Parathyroid adenoma (tissue), 2 donors: ENCODE data around the gene SPHK2.
"Not testable (repeated sequence)": the region's sequence is repeated elsewhere in the genome, so short reads cannot be mapped to it uniquely, and the experiment has no call there.

Experiments used
- H2AFZ ChIP-seq: fragments of 300-600 bp; sonication (generic); one replicate; pipeline ENCODE4 v1.7.0; 2017; ENCODE audit warnings: antibody characterized with exemption, mild to moderate bottlenecking
- H3K27ac ChIP-seq: fragments of 300-600 bp; sonication (generic); one replicate; pipeline ENCODE4 v1.7.0; 2017
- H3K27me3 ChIP-seq: fragments of 300-600 bp; sonication (generic); one replicate; pipeline ENCODE4 v1.7.0; 2017; ENCODE audit warnings: low read length; ENCODE audit not compliant: control insufficient read depth, insufficient read depth
- H3K36me3 ChIP-seq: fragments of 300-600 bp; sonication (generic); one replicate; pipeline ENCODE4 v1.7.0; 2017; ENCODE audit warnings: low read length; ENCODE audit not compliant: control insufficient read depth, insufficient read depth
- H3K4me1 ChIP-seq: fragments of 300-600 bp; sonication (generic); one replicate; pipeline ENCODE4 v1.7.0; 2017; ENCODE audit warnings: control low read depth
- H3K4me2 ChIP-seq: fragments of 300-600 bp; sonication (generic); one replicate; pipeline ENCODE4 v1.7.0; 2017; ENCODE audit warnings: low read length
- H3K4me3 ChIP-seq: fragments of 300-600 bp; sonication (generic); one replicate; pipeline ENCODE4 v1.7.0; 2017; ENCODE audit warnings: low read depth, low read length
- H3K79me2 ChIP-seq: fragments of 300-600 bp; sonication (generic); one replicate; pipeline ENCODE4 v1.7.0; 2017; ENCODE audit warnings: control low read depth
- H3K9ac ChIP-seq: fragments of 300-600 bp; sonication (generic); one replicate; pipeline ENCODE4 v1.7.0; 2017; ENCODE audit warnings: mild to moderate bottlenecking
- H3K9me3 ChIP-seq: fragments of 300-600 bp; sonication (generic); one replicate; pipeline ENCODE4 v1.7.0; 2017; ENCODE audit warnings: low read length; ENCODE audit not compliant: control insufficient read depth
- TF ChIP-seq, protein P1 (sequence below): fragments of 300-600 bp; sonication (generic); IDR thresholded peaks from one replicate; pipeline ENCODE4 v1.7.0; 2017; ENCODE audit warnings: antibody characterized with exemption, mild to moderate bottlenecking
- donor health status: primary hyperparathyroidism.

Gene SPHK2

DNA sequence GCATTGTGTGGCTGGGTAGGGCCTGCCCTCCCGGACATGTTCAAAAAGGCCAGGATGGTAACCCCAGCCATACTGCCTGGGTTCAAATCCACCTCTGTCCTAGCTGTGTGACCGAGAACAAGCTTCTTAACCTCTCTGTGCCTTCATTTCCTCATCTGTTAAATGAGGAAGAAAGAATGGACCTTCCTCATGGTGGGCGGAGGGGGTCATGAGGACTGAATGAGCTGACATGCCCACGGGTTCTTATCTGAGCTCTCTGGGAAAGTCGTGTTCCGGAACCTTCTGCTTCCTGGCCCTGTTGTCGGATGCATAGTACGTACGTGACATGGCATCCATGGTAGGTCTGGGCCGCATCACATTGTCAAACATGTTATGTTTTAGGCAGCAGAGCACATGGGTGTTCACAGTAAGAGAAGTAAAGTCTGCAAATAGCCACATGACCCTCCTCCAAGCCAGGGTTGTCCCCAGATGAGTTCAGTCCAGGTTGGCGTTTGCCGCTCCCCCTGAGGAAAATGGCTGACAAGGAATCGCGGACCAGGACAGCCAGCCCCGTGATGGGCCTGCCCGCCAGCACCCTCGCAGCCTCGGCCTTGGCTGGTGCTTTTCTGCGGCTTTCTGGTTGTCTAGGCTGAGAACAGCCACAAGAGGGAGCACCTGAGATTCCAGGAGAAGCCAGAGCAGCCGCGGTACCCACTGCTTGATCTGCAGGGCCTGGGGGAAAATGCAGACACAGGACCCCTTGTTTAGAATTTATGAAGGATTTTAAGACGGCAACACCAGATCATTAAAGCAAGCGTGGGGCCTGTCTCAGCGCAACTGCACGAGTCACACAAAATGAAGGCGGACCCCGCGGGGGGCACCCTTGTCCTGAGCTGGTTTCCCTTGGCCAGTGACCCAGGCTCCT, 55.9 kb downstream of the SPHK2 start:
- Histone ChIP-seq H3K9me3 (no peaks in the 10 kb centered on the region), H3K9ac (no peak overlapping the region), H3K4me3 (no peak overlapping the region), H3K4me1 (no peaks in the 10 kb centered on the region), H2AFZ (peak overlapping the region; percentile 79), H3K36me3 (no peaks in the 10 kb centered on the region), H3K4me2 (peak overlapping the region; percentile 48), H3K79me2 (no peaks in the 10 kb centered on the region), H3K27ac (no peak overlapping the region), H3K27me3 (no peaks in the 10 kb centered on the region)
- TF ChIP-seq, protein P1, sequence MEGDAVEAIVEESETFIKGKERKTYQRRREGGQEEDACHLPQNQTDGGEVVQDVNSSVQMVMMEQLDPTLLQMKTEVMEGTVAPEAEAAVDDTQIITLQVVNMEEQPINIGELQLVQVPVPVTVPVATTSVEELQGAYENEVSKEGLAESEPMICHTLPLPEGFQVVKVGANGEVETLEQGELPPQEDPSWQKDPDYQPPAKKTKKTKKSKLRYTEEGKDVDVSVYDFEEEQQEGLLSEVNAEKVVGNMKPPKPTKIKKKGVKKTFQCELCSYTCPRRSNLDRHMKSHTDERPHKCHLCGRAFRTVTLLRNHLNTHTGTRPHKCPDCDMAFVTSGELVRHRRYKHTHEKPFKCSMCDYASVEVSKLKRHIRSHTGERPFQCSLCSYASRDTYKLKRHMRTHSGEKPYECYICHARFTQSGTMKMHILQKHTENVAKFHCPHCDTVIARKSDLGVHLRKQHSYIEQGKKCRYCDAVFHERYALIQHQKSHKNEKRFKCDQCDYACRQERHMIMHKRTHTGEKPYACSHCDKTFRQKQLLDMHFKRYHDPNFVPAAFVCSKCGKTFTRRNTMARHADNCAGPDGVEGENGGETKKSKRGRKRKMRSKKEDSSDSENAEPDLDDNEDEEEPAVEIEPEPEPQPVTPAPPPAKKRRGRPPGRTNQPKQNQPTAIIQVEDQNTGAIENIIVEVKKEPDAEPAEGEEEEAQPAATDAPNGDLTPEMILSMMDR: peak; percentile 91

DNA sequence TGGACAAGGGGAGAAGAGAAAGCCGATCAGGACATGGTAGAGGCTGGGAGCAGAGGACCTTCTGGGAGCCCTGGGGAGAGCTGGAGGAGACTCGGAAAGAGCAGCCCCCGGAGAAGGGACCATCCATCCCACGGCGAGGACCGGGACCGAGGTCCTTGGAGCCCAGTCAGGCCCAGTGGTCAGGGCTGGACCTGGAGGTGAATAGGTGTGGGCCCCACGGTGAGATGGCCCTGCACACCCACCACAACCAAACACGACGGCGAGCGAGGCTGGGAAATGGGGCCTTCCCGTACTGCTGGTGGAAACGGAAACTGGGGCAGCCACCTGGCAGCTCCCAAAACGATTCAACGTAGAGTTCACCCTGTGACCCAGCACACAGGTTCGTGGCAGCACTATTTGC, 57.2 kb downstream of the SPHK2 start:
- Histone ChIP-seq H3K27me3 (no peaks in the 10 kb centered on the region), H3K4me3 (no peak overlapping the region), H2AFZ (no peak overlapping the region), H3K4me1 (no peaks in the 10 kb centered on the region), H3K27ac (no peak overlapping the region), H3K4me2 (no peak overlapping the region), H3K36me3 (no peaks in the 10 kb centered on the region), H3K9me3 (no peaks in the 10 kb centered on the region), H3K79me2 (no peaks in the 10 kb centered on the region), H3K9ac (no peak overlapping the region)
- TF ChIP-seq, protein P1: no peak

DNA sequence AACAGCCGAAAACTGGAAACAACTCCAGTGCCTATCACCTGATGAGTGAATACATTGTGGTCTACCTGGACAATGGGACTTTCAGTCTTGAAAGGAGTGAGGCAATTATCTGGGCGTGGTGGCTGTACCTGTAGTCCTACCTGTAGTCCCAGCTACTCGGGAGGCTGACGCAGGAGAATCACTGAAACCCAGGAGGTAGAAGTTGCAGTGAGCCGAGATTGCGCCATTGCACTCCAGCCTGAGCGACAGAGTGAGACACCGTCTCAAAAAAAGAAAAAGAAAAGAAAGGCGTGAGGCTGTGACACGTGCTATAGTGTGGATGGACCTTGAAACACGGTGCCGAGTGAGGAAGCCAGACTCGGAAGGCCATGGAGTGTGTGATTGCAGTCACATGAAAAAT, 57.6 kb downstream of the SPHK2 start:
- TF ChIP-seq, protein P1: no peak
- Histone ChIP-seq H3K79me2 (no peaks in the 10 kb centered on the region), H3K4me1 (no peaks in the 10 kb centered on the region), H3K27ac (no peak overlapping the region), H3K4me2 (no peak overlapping the region), H3K9ac (no peak overlapping the region), H2AFZ (no peak overlapping the region), H3K9me3 (no peaks in the 10 kb centered on the region), H3K27me3 (no peaks in the 10 kb centered on the region), H3K36me3 (no peaks in the 10 kb centered on the region), H3K4me3 (no peak overlapping the region)

DNA sequence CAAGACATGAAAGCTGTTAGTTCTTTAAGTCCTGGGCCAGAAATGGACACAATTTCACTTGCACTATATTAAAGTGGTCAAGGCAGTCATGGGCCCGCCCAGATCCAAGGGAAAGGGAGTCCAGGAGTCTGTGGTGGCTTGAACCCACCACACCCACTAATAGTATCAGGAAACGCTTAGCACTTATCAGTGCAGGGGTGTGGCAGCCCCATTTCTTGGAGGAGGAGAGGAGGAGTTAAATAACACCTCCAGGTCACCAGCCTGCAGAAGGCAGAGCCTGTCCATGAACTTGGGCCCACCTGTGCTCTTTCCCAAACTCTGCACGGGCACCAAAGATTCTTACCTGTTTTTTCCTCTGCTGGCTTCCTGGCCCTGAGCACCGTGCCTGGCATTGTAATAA, 58.9 kb downstream of the SPHK2 start:
- Histone ChIP-seq H3K79me2 (no peaks in the 10 kb centered on the region), H3K36me3 (no peaks in the 10 kb centered on the region), H3K4me2 (no peak overlapping the region), H3K4me1 (no peaks in the 10 kb centered on the region), H2AFZ (no peak overlapping the region), H3K27ac (no peak overlapping the region), H3K9me3 (no peaks in the 10 kb centered on the region), H3K9ac (no peak overlapping the region), H3K4me3 (no peak overlapping the region), H3K27me3 (no peaks in the 10 kb centered on the region)
- TF ChIP-seq, protein P1: no peak

DNA sequence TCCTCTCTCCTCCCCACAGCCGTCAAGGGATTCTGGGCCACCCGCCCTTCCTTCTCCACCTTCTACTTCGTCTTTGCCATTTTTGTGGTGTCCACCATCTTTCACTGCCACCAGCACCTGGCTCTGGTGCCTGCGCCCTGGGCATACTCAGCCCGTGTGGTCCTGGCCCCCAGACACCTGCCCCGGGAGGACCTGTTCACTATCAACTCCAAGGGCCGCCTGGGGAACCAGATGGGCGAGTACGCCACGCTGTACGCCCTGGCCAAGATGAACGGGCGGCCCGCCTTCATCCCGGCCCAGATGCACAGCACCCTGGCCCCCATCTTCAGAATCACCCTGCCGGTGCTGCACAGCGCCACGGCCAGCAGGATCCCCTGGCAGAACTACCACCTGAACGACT, 60.7 kb downstream of the SPHK2 start:
- H3K79me2 ChIP-seq, H3K4me3 ChIP-seq, H3K36me3 ChIP-seq, H3K9me3 ChIP-seq, H3K9ac ChIP-seq, H3K4me2 ChIP-seq, H3K27me3 ChIP-seq, H3K27ac ChIP-seq, H3K4me1 ChIP-seq, H2AFZ ChIP-seq: not testable (repeated sequence)
